ENCODE data around the gene TMEM125.

Gene TMEM125

GRCh38 chr1:43267291-43267805 is 2.4 kb upstream of the TMEM125 start:
- 0 out of 2 replicates have a peak, but pooled peaks cover 2% of the 10 kb centered on the region for H3K27me3 ChIP-seq (ENCODE audit: low read length)
- H3K9me3 ChIP-seq (ENCODE audit: insufficient read depth, low read length), result peaks cover 8% of the 10 kb centered on the region; the same call in 1 of the 2 replicates
- no peaks in the 10 kb centered on the region for H4K20me1 ChIP-seq (ENCODE audit: low read depth, low read length)
- no peaks in the 10 kb centered on the region for H3K79me2 ChIP-seq (ENCODE audit: insufficient read depth, low read length)
- no peaks in the 10 kb centered on the region for H3F3A ChIP-seq (ENCODE audit: insufficient read depth)
- no peak overlapping the region for H3K4me3 ChIP-seq (ENCODE audit: insufficient read depth, low read length, poor library complexity, severe bottlenecking)
- no peak overlapping the region for H3K4me2 ChIP-seq (ENCODE audit: low read depth, low read length, poor library complexity, severe bottlenecking)
- H3K9me2 ChIP-seq (replicated peaks; ENCODE audit: insufficient read depth, low read length), result no peaks in the 10 kb centered on the region
- TF ChIP-seq CTCF (IDR thresholded peaks at IDR 0.05; ENCODE audit: insufficient read depth, low read length, poor library complexity, severe bottlenecking), result no peak
- no peak for TF ChIP-seq EZH2phosphoT487 (conservative IDR thresholded peaks at IDR 0.05; ENCODE audit: low read length)
- H3K9ac ChIP-seq (ENCODE audit: low read length), result no peak overlapping the region
- H3K36me3 ChIP-seq (ENCODE audit: low read length), result no peaks in the 10 kb centered on the region
- H3K27ac ChIP-seq (ENCODE audit: low read depth, low read length), result no peak overlapping the region
- H2AFZ ChIP-seq (ENCODE audit: low read depth, low read length, severe bottlenecking), result no peak overlapping the region

GRCh38 chr1:43267818-43268425 is 1.9 kb upstream of the TMEM125 start:
- peaks cover 5% of the 10 kb centered on the region; the same call in 1 of the 2 replicates for H3K9me3 ChIP-seq (ENCODE audit: insufficient read depth, low read length)
- H3K27ac ChIP-seq (ENCODE audit: low read depth, low read length), result no peak overlapping the region
- no peaks in the 10 kb centered on the region for H3K9me2 ChIP-seq (replicated peaks; ENCODE audit: insufficient read depth, low read length)
- 0 out of 2 replicates have a peak, but pooled peaks cover 2% of the 10 kb centered on the region for H3K27me3 ChIP-seq (ENCODE audit: low read length)
- no peak overlapping the region for H3K4me2 ChIP-seq (ENCODE audit: low read depth, low read length, poor library complexity, severe bottlenecking)
- no peak overlapping the region for H2AFZ ChIP-seq (ENCODE audit: low read depth, low read length, severe bottlenecking)
- no peaks in the 10 kb centered on the region for H3K79me2 ChIP-seq (ENCODE audit: insufficient read depth, low read length)
- no peak overlapping the region for H3K9ac ChIP-seq (ENCODE audit: low read length)
- no peak for TF ChIP-seq EZH2phosphoT487 (conservative IDR thresholded peaks at IDR 0.05; ENCODE audit: low read length)
- TF ChIP-seq CTCF (IDR thresholded peaks at IDR 0.05; ENCODE audit: insufficient read depth, low read length, poor library complexity, severe bottlenecking), result no peak
- H3K4me3 ChIP-seq (ENCODE audit: insufficient read depth, low read length, poor library complexity, severe bottlenecking), result no peak overlapping the region
- no peaks in the 10 kb centered on the region for H3K36me3 ChIP-seq (ENCODE audit: low read length)
- H4K20me1 ChIP-seq (ENCODE audit: low read depth, low read length), result no peaks in the 10 kb centered on the region
- H3F3A ChIP-seq (ENCODE audit: insufficient read depth), result no peaks in the 10 kb centered on the region

GRCh38 chr1:43270421-43271095 is 775 bp downstream of the TMEM125 start:
- Histone ChIP-seq H3K9ac (ENCODE audit: low read length) (no peak overlapping the region), H3K4me2 (ENCODE audit: low read depth, low read length, poor library complexity, severe bottlenecking) (no peak overlapping the region), H3F3A (ENCODE audit: insufficient read depth) (no peaks in the 10 kb centered on the region), H4K20me1 (ENCODE audit: low read depth, low read length) (no peaks in the 10 kb centered on the region), H2AFZ (ENCODE audit: low read depth, low read length, severe bottlenecking) (no peak overlapping the region), H3K27me3 (ENCODE audit: low read length) (0 out of 2 replicates have a peak, but pooled peaks cover under 1% of the 10 kb centered on the region), H3K36me3 (ENCODE audit: low read length) (no peaks in the 10 kb centered on the region), H3K9me2 (replicated peaks; ENCODE audit: insufficient read depth, low read length) (no peaks in the 10 kb centered on the region), H3K79me2 (ENCODE audit: insufficient read depth, low read length) (no peaks in the 10 kb centered on the region), H3K27ac (ENCODE audit: low read depth, low read length) (no peak overlapping the region), H3K4me3 (ENCODE audit: insufficient read depth, low read length, poor library complexity, severe bottlenecking) (no peak overlapping the region), H3K9me3 (ENCODE audit: insufficient read depth, low read length) (no peaks in the 10 kb centered on the region)
- TF ChIP-seq EZH2phosphoT487 (conservative IDR thresholded peaks at IDR 0.05; ENCODE audit: low read length) (no peak), CTCF (IDR thresholded peaks at IDR 0.05; ENCODE audit: insufficient read depth, low read length, poor library complexity, severe bottlenecking) (no peak)

Measured in SU-DHL-6 (cell line).